Posterior cingulate gyrus (tissue), 11 donors: ENCODE measurements around the gene SKIC8.

ENCODE experiments used
- DNase-seq, 10 donors: peaks; one replicate each; pipeline versions ENCODE4 v3.0.0 to v3.0.0-alpha.2; 2020 to 2021; ENCODE audit warnings: mixed read lengths in 3 of 10
- intact Hi-C: fragments of 100-400 bp; cut with DNase I; formaldehyde crosslinking; loops from one replicate; pipeline ENCODE4 v1.15.1; 2023

The SKIC8 gene

GRCh38 chr15:78302579-78303312, 3.3 kb upstream of the SKIC8 start:
- DNase-seq: no peak
- intact Hi-C loops: no loop called here

DNA sequence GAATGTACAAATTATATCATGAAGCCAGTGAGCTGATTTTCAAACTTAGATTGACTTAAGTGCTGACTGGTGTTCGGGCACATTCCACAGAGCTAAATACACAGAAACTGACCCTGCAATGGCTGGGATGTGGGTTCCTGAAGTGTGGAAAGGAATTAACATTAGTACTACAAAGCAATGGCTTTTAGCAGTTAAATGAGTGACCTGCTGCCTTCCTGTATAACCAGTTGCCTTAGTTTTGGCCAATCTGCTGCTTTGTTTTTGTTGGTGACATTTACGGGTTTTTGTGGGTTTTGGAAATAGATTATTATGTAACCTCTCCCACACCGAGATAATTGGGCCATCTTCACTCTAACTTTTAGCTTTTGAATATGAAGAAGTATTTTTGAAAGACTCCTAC, 2.4 kb upstream of the SKIC8 start:
- no peak for DNase-seq
- intact Hi-C loops: no loop called here

GRCh38 chr15:78301326-78301725, 1.9 kb upstream of the SKIC8 start:
- intact Hi-C loops: no loop called here
- DNase-seq: no peak

DNA sequence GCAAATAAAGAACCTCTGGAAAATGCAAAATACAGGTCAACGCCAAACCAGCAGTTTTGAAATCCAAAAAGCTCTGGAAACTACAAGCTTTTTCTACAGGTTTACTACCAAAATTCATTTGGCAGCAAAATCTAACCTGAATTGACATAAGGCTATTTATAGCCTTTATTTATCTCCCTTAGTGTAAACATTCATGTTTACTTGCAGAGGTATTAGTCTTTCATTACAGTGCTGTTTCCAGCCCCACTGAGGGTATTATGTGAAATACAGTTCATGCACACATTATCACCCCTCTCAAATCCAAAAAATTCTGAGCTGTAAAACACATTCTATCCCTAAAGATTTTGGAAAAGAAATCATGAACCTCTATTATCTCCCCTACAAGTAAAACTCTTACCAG, 7.2 kb downstream of the SKIC8 start:
- intact Hi-C loops: no loop called here
- DNase-seq: no peak

DNA sequence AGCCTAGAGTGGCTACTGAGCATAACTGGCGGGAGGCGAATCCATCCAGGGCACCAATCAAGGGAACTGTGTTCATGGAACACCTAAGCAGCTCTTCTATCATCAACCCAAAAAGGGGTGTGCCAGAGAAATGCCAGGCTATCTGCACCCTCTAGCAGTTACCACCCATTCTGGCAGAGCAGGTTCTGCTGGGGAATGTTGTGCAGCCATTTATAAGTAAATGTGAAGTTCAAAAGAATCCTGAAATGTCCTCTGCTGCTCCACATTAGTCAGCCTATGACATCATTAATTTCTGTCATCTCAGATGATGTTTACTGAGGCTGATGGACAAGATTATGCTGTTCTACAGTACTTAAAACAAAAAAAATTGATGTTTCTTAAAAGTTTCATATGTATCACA, 7.7 kb downstream of the SKIC8 start:
- no peak for DNase-seq
- intact Hi-C loops: no loop called here

- intact Hi-C loops: no loop called here
- no peak for DNase-seq
Observed at GRCh38 chr15:78291052-78291451, 8.4 kb downstream of the SKIC8 start.

- intact Hi-C loops: no loop called here
- no peak for DNase-seq
Observed at GRCh38 chr15:78290222-78290621, 9.2 kb downstream of the SKIC8 start.

DNA sequence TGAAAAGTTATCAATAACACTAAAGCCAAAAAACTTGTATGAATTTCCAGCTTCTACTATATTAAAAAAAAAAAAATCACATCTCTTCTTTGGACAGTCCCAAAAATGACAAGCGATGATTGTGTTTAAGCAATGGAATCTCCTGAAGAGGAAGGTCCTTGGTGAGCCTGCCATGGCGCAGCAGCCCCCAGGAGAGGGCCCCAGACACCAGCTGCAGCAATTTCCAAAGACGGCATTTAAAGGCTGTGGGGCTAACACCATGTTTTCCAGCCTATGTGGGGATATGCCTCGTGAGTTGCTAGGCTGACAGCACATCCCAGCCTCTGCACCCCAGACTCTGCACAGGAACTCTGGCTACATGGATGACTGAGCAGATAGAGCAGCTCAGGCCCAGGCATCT, 14.7 kb downstream of the SKIC8 start:
- intact Hi-C loops: no loop called here

GRCh38 chr15:78282324-78282723, 17.1 kb downstream of the SKIC8 start:
- intact Hi-C loops: no loop called here
- DNase-seq: no peak

More for the DNA sequence above, 14.7 kb downstream of the SKIC8 start:
- no peak for DNase-seq

DNA sequence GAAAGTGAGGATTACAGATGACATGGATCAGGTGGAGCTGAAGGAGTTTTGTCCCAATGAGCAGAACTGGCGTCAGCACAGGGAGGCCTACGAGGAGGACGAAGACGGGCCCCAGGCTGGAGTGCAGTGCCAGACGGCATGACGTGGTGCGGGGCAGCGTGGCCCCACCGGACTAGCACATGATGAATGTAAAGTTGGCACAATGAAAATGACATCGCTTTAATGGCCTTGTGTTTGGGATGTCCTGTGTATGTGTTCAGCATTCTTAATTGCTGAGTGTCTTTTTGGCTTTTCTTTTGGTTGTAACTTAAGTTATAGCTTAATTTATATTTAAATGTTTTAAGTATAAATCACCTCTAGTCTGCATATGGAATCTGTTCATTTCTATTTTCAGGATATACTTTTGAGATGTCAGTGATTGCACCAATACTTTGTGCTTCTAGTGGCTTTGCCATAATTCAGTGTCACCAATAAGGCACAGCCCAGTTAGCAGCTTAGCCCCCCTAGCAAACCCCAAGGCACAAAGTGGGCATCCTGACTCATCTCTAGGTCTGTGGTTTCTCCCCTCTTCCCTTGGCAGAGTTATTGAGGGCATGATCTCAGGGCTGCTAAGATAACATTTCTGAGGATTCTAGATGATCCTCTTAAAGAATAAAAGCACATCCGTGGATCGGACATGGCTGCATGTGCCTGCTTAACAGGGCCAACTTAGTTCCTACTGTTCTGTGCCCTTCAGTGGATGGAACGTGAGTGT, 18.9 kb downstream of the SKIC8 start:
- DNase-seq: no peak
- intact Hi-C loops: no loop called here

GRCh38 chr15:78276064-78276943, 23.1 kb downstream of the SKIC8 start:
- intact Hi-C loops: no loop called here
- DNase-seq: no peak

GRCh38 chr15:78274994-78275393, 24.4 kb downstream of the SKIC8 start:
- intact Hi-C loops: no loop called here
- no peak for DNase-seq

DNA sequence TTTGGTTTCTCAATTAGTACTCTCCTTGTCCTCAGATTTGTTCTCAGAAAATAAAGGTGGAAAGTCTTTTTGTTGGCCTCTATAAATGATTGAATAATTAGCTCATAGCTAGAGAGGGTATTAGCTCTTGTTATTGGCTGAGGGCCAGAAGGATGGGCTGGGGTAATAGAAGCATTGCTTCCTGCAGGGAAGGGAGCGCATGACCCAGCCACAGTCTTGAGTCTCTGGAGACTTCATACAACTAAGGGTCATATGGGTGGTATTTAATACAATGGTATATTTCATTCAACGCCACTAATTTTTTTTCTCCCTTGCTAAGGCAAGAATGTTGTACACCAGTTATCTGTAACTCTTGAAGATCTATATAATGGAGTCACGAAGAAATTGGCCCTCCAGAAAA, 26.6 kb downstream of the SKIC8 start:
- intact Hi-C loops: no loop called here
- no peak for DNase-seq

DNA sequence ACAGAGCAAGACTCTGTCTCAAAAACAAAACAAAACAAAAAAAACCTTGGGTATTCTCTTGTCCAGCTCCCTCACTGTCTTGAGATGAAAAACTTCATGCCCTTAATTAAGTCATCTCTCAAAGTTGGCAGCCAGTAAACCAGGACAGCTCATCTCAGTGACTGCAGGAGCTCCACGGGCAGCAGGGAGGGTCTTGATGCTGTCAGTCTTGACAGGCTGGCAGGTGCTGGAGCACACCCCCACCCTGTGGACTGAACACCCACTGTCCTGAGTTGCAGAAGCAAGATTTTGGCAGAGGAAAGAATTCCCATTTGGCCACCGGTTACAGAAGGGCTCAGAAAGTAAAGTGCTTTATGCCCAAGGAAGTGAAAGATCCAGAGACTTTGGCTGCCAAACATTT, 27.1 kb downstream of the SKIC8 start:
- DNase-seq: no peak
- intact Hi-C loops: no loop called here

GRCh38 chr15:78266806-78267205, 32.6 kb downstream of the SKIC8 start:
- no peak for DNase-seq
- intact Hi-C loops: no loop called here

DNA sequence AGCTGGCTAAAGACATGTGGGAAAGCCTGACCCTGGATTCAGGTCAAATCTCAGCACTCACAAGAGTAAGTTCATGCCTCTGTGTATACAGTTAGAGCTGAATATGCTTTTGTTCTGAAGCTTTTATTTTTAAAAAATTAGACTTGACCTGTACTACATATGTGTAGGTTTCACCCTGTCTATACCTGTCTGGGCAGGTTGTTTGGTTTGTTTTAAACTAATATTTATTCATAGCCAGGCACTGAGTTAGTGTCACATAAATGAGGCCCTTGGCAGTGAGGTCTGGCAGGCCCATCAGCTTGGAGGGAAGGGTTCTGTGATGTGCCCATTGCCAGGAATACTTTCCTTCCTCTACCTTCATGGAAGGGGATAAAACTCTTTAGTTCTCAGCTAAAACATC, 33.2 kb downstream of the SKIC8 start:
- intact Hi-C loops: no loop called here

GRCh38 chr15:78265752-78266224, 33.6 kb downstream of the SKIC8 start:
- intact Hi-C loops: no loop called here
- DNase-seq: no peak

More for the DNA sequence above, 33.2 kb downstream of the SKIC8 start:
- no peak for DNase-seq

GRCh38 chr15:78265137-78265460, 34.3 kb downstream of the SKIC8 start:
- intact Hi-C loops: no loop called here
- no peak for DNase-seq

GRCh38 chr15:78264304-78265136, 34.9 kb downstream of the SKIC8 start, which contains the start of gene DNAJA4:
DNAJA4 (plus strand) TSS chr15:78264562; CDS start chr15:78264764, 202 bp downstream.
- peak; percentile 37 to 96 (median 64) for DNase-seq

GRCh38 chr15:78263907-78264303, 35.5 kb downstream of the SKIC8 start:
- DNase-seq: peak in 2 of 10 donors; percentile 67 to 84
- intact Hi-C loops: no loop called here

More at GRCh38 chr15:78264304-78265136, 34.9 kb downstream of the SKIC8 start, which contains the start of gene DNAJA4:
- intact Hi-C loops: no loop called here
